ENCODE measurements around the gene CST3. TPM values are rescaled to one million over a fixed set of nuclear protein-coding genes. Genes with fewer than 3 reads are reported as not detected.
"Not testable (repeated sequence)": the region's sequence is repeated elsewhere in the genome, so short reads cannot be mapped to it uniquely, and the experiment has no call there.

CST3 gene
- total RNA-seq, 2 experiments from 2014 or later: 0.47 to 0.61 TPM

GRCh38 chr20:23624324-23624691, 13.4 kb downstream of the CST3 start:
- ATAC-seq: no peak
- no peak for DNase-seq
- CTCF ChIA-PET: no interaction called here
- H3K27me3 Mint-ChIP-seq: peaks cover 33% of the 10 kb centered on the region
- peaks cover 4% of the 10 kb centered on the region for H3K4me1 Mint-ChIP-seq
- H3K9me3 Mint-ChIP-seq (ENCODE audit: low read depth): no peaks in the 10 kb centered on the region
- no peak overlapping the region for H3K4me3 Mint-ChIP-seq
- H3K27ac Mint-ChIP-seq: no peak overlapping the region
- H3K36me3 Mint-ChIP-seq: no peaks in the 10 kb centered on the region

- Mint-ChIP-seq H3K4me1 (peaks cover 4% of the 10 kb centered on the region), H3K27ac (no peak overlapping the region), H3K4me3 (no peak overlapping the region), H3K27me3 (peaks cover 33% of the 10 kb centered on the region), H3K9me3 (ENCODE audit: low read depth) (no peaks in the 10 kb centered on the region), H3K36me3 (no peaks in the 10 kb centered on the region)
- CTCF ChIA-PET: no interaction called here
- DNase-seq (no peak), ATAC-seq (no peak)
These were observed 14.0 kb downstream of the CST3 start for GRCh38 chr20:23623666-23624323.

DNA sequence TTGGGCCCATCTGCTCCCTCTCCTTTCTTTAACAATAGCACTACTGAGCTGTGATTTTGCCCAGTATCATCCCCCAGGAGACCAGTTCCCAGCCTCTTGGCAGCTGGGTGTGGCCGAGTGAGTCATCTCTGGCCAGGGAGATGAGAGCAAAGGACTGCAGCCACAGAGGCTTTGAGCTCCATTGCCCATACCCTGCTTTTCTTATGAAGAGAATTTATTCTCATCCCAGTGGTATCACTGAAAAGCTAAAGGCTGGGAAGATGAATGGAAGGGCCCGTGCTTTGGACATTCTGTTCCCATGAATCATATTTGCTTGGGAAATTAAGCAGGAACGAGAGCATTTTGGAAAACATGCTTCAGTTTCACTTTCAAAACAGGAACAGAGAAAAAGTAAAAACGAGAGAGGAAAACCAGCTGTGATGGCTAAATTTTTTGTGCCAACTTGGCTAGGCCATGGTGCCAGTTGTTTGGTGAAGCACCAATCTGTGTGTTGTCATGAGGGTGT, 14.9 kb downstream of the CST3 start:
- no peak for ATAC-seq
- DNase-seq: no peak
- Mint-ChIP-seq H3K27me3 (peaks cover 35% of the 10 kb centered on the region), H3K36me3 (no peaks in the 10 kb centered on the region), H3K4me3 (peak overlapping the region; percentile 17), H3K27ac (no peak overlapping the region), H3K9me3 (ENCODE audit: low read depth) (no peaks in the 10 kb centered on the region), H3K4me1 (peaks cover 4% of the 10 kb centered on the region)
- CTCF ChIA-PET: no interaction called here

DNA sequence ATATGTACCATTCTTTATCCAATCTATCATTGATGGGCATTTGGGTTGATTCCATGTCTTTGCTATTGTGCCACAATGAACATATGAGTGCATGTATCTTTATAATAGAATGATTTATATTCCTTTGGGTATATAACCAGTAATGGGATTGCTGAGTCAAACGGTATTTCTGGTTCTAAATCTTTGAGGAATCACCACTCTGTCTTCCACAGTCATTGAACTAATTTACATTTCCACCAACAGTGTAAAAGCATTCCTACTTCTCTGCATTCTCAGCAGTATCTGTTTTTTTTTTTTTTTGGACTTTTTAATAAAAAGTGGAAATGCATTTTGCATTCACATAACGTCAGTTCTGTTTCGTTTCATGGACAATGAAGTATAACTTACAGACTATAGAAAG, 15.4 kb downstream of the CST3 start:
- CTCF ChIA-PET; ATAC-seq; H3K36me3 Mint-ChIP-seq; H3K4me3 Mint-ChIP-seq; H3K27ac Mint-ChIP-seq; DNase-seq; H3K9me3 Mint-ChIP-seq (ENCODE audit: low read depth); H3K4me1 Mint-ChIP-seq: not testable (repeated sequence)
- peaks cover 34% of the 10 kb centered on the region for H3K27me3 Mint-ChIP-seq

GRCh38 chr20:23620670-23621386, 16.9 kb downstream of the CST3 start:
- ATAC-seq; H3K27ac Mint-ChIP-seq; H3K4me3 Mint-ChIP-seq; H3K4me1 Mint-ChIP-seq; H3K9me3 Mint-ChIP-seq (ENCODE audit: low read depth); H3K36me3 Mint-ChIP-seq; CTCF ChIA-PET; DNase-seq: not testable (repeated sequence)
- peaks cover 34% of the 10 kb centered on the region for H3K27me3 Mint-ChIP-seq

GRCh38 chr20:23614163-23614562, 23.6 kb downstream of the CST3 start:
- no peaks in the 10 kb centered on the region for H3K4me1 Mint-ChIP-seq
- ATAC-seq (no peak), DNase-seq (no peak)
- no peak overlapping the region for H3K4me3 Mint-ChIP-seq
- no peak overlapping the region for H3K27ac Mint-ChIP-seq
- peaks cover 20% of the 10 kb centered on the region for H3K27me3 Mint-ChIP-seq
- CTCF ChIA-PET: no interaction called here
- H3K9me3 Mint-ChIP-seq (ENCODE audit: low read depth): no peaks in the 10 kb centered on the region
- no peaks in the 10 kb centered on the region for H3K36me3 Mint-ChIP-seq

- Mint-ChIP-seq H3K4me3 (no peak overlapping the region), H3K27me3 (peaks cover 20% of the 10 kb centered on the region), H3K27ac (no peak overlapping the region), H3K9me3 (ENCODE audit: low read depth) (no peaks in the 10 kb centered on the region), H3K4me1 (no peaks in the 10 kb centered on the region), H3K36me3 (no peaks in the 10 kb centered on the region)
- CTCF ChIA-PET: no interaction called here
- ATAC-seq: no peak
- DNase-seq: no peak
These were observed 24.1 kb downstream of the CST3 start for GRCh38 chr20:23613676-23614075.

- Mint-ChIP-seq H3K4me1 (no peaks in the 10 kb centered on the region), H3K27me3 (peaks cover 13% of the 10 kb centered on the region), H3K9me3 (ENCODE audit: low read depth) (no peaks in the 10 kb centered on the region), H3K36me3 (no peaks in the 10 kb centered on the region), H3K4me3 (no peak overlapping the region), H3K27ac (no peak overlapping the region)
- ATAC-seq (no peak), DNase-seq (no peak)
- CTCF ChIA-PET: interaction anchor here (6.4 kb wide), 1 partner anchor 172 kb away, joined by 50 read pairs; the partner anchor contains the start of gene CSTL1
These were observed 25.4 kb downstream of the CST3 start for GRCh38 chr20:23612396-23612795.

GRCh38 chr20:23609486-23610109, 28.2 kb downstream of the CST3 start:
- CTCF ChIA-PET: interaction anchor here (0.9 to 6.4 kb wide), 3 partner anchors 160 to 172 kb away, joined by 3 to 50 read pairs (median 3); partner anchors contain the start of gene CSTL1
- no peaks in the 10 kb centered on the region for H3K9me3 Mint-ChIP-seq (ENCODE audit: low read depth)
- no peaks in the 10 kb centered on the region for H3K36me3 Mint-ChIP-seq
- H3K4me1 Mint-ChIP-seq: peaks cover 8% of the 10 kb centered on the region
- H3K27ac Mint-ChIP-seq: no peak overlapping the region
- H3K4me3 Mint-ChIP-seq: no peak overlapping the region
- DNase-seq (no peak), ATAC-seq (no peak)
- H3K27me3 Mint-ChIP-seq: peaks cover 8% of the 10 kb centered on the region

GRCh38 chr20:23608251-23608846, 29.4 kb downstream of the CST3 start:
- Mint-ChIP-seq H3K4me1 (peaks cover 8% of the 10 kb centered on the region), H3K36me3 (no peaks in the 10 kb centered on the region), H3K27me3 (peaks cover 8% of the 10 kb centered on the region), H3K4me3 (no peak overlapping the region), H3K9me3 (ENCODE audit: low read depth) (no peaks in the 10 kb centered on the region), H3K27ac (no peak overlapping the region)
- no peak for ATAC-seq
- DNase-seq: no peak
- CTCF ChIA-PET: interaction anchor here (2.2 to 6.4 kb wide), 3 partner anchors 162 to 168 kb away, joined by 12 to 50 read pairs (median 14); partner anchors contain the start of gene CSTL1

DNA sequence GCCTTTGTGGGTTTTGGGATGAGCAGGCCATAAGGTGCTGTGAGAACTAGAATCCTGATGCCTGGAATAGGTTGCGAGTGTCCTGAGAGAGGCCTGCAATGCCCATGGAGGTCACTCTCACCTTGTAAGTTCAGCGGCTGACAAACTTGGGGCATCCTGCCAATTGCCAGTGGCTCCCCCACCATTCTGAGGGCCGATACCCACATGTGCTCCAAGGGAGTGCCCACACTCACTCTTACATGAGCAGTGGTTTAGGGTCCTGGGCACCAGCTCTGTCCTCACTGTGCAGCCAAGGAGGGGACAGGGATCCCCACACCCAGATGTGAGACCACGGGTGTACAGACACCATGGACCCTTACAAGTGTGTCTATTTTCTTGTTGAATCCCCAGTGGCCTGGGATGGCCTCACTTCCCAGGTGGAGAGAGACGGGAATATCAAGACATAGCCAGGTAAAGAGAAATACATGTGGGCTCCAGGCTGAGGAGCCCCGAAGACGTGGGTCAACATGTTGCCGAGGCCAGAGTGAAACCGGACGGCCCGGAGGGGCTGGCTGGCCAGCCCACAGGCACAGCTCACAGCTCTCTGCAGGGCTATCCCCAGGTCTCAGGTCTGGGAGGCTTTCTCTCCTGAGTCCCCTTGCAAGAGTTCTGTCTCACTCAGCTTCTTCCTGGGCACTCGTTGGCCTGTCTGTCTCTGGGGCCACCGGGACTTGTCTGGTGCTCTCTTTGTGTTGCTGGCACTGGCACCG, 30.1 kb downstream of the CST3 start:
- CTCF ChIA-PET: interaction anchor here (0.8 to 6.4 kb wide), 7 partner anchors 161 to 382 kb away, joined by 3 to 50 read pairs (median 4); partner anchors contain the start of gene CSTL1
- H3K27me3 Mint-ChIP-seq: peaks cover 8% of the 10 kb centered on the region
- ATAC-seq: no peak
- H3K9me3 Mint-ChIP-seq (ENCODE audit: low read depth): no peaks in the 10 kb centered on the region
- H3K27ac Mint-ChIP-seq: no peak overlapping the region
- H3K4me1 Mint-ChIP-seq: peaks cover 8% of the 10 kb centered on the region
- H3K4me3 Mint-ChIP-seq: no peak overlapping the region
- DNase-seq: no peak
- no peaks in the 10 kb centered on the region for H3K36me3 Mint-ChIP-seq

DNA sequence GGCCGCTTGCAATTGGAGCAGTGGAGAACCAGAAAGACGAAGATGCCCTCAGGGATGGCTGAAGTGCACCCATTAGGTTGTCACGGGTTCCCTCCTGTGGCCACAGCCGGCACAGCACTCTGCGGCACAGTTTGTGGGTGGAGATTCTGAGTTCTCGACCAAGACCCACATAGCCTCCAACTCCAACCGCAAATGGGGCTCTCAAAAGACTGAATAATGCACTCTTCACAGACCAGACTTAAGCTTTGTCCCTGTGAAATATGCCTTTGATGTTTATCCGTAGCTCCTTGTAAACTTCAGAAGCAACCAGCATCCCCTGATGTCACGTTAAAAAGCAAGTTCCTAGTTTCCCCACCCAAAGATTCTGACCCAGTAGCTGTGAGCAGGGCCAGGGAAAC, 31.1 kb downstream of the CST3 start:
- CTCF ChIA-PET: interaction anchor here (0.6 to 6.4 kb wide), 10 partner anchors 33 to 381 kb away, joined by 3 to 50 read pairs (median 4); partner anchors contain the start of gene CSTL1
- peak; percentile 80 for DNase-seq
- peak; percentile 89 for ATAC-seq
- Mint-ChIP-seq H3K36me3 (no peaks in the 10 kb centered on the region), H3K9me3 (ENCODE audit: low read depth) (no peaks in the 10 kb centered on the region), H3K27me3 (peaks cover 3% of the 10 kb centered on the region), H3K4me3 (no peak overlapping the region), H3K4me1 (peaks cover 8% of the 10 kb centered on the region), H3K27ac (no peak overlapping the region)

All from activated CD8-positive, alpha-beta memory T cell treated with anti-CD3 and anti-CD28 coated beads, Interleukin-2, amount 10 ng/mL, durations not matched to agents 7 days and 5 days (primary cell).